HG03469 (cell line): ENCODE data around the gene KLRC3.
"Not testable (repeated sequence)": the region's sequence is repeated elsewhere in the genome, so short reads cannot be mapped to it uniquely, and the experiment has no call there.

Source experiments
- ATAC-seq: cut with Tn5 transposase; IDR thresholded peaks from one replicate; pipeline ENCODE4 v1.9.1; 2021; ENCODE audit warnings: mild to moderate bottlenecking, moderate library complexity, moderate number of reproducible peaks; ENCODE audit not compliant: unreplicated experiment

Gene KLRC3

DNA sequence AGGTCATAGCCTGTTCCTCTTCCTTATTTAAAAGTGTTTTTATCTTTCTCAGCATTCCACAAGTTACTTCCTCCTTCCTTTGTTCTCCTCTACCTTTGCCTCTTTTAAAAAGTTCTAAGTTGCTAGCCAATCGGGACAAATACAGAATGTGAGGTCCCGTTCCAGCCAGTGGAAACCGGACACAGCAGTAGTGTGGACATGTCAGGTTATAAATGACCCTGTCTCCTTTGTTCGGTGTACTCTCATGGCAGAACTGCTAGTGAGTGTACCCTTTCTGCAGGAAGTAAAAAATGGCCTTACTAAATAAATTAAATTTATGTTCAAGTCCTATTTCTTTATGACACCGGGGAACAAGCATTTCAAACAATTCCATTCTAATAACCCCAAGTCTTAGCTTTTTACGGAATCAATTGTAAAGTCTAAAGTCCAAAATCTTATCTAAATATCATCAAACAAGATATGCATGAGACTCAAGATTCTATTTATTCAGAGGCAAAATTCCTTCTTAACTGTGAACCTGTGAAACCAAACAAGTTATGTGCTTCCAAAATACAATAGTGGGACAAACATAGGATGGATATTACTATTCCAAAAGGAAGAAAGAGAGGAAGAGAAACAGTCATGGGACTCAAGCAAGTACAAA is 48.4 kb downstream of the KLRC3 start:
- not testable (repeated sequence) for ATAC-seq

DNA sequence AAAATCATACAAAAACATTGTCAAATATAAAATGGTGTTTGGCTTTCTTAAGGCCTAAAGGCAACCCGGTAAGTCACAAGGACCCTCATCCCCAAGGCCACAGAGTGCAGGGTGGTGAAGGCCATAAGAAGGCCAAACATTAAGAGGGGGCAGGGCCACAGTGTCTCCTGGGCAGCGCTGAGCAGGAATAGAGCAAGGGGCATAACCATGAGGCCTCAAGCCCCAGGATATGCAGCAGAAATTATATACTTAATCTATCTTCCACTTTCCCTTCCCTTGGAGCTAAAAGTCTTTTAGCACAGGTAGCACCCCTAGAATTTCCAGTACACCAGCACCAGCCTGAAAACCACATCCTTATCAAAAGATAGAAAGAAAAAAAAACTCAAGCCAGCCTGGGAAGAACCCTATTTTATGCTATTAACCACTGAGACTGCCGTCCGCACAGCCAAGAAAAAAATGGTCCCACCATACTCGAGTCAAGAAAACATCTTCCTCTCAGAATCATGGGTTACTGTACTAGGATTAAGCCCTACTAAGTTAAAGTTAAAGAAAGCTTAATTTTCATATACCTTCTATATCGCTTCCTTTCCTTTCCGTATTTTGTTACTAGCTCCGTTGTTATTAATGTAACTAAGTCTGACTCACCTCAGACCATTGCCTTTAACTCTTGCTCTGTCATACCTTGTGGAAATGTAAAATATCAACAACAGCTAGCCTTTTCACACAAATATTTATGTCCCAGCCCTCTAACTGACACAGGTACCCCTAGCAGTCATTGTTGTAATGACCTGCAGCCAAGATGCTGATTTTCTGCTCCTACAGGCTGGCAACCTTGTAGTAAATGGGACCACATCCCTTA is 50.6 kb downstream of the KLRC3 start:
- no peak for ATAC-seq

DNA sequence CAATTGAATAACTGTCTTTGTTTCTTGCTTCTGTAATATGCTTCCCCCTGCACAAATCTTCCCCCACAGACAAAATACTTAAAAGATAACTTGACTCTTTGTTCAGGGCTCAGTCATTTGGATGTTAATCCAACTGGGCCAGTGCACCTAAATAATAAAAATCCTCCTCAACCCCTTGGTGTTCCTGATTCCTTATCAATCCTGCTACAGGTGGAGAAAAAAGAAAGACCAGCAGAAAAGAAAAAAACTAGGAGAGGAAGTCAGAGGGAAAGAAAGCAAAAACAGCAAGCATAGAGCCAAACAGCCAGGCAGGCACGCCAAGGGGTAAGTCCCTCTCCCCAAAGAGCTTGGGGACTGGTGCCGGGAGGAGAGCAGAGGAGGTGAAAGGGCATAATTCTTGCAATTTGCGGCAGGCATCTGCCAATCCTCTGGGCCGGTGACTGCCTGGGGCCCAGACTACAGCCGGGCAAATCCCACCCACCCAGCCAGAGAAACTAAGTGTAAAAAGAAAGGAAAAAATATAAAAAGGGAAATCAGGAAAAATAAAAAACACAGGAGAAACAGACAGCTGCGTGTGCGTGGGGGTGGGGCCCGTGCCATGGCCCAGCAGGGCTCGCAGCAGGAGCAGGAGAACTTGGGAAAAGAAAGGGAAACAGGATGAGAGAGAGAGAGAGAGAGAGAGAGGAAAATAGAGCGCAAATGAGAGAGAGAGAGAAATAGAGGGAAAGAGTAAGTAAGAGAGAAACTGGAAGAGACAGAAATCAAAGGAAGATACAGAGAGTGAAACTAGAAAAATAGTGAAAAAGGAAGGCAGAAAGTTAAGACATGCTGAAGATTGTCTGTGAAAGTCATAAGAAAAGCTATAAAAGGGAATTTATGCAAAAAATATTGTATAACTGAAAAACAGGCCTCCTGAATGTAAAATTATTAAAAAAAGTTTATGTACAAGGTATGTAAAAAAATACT is 51.9 kb downstream of the KLRC3 start:
- ATAC-seq = no peak

DNA sequence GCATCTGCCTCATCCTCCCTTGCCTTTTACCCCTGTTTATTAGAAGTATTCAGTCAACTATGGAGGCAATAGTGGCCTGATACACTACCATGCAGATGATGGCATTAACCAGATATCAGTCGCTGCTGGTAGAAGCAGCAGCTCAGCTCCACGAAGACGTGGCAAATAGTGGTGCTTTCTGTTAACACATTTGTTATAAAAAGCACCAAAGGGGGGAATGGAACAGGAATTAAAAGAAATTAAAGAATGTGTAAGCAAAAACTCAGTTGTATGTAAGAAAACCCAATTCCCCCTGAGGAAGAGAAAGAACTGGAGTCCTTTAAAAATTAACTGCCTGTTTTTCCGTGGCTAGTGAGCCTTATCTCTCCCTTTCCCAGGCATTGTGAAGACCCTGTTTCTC is 52.7 kb downstream of the KLRC3 start:
- not testable (repeated sequence) for ATAC-seq

DNA sequence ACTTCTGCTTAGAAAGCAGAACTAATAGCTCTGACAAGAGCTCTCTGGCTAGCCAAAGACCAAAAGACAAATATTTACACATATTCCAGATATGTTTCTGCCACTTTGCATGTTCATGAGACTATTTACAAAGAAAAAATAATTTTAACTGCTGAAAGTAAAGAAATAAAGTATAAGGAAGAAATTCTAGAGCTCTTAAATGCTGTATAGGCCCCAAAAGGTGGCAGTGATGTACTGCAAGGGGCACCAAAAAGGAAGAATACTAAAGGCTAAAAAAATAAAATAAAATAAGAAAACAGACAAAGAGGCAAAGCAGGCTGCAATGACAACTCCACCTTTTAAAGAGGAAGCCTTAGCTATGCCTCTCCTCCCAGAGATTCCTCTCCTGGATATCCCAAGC is 53.5 kb downstream of the KLRC3 start:
- ATAC-seq = no peak

DNA sequence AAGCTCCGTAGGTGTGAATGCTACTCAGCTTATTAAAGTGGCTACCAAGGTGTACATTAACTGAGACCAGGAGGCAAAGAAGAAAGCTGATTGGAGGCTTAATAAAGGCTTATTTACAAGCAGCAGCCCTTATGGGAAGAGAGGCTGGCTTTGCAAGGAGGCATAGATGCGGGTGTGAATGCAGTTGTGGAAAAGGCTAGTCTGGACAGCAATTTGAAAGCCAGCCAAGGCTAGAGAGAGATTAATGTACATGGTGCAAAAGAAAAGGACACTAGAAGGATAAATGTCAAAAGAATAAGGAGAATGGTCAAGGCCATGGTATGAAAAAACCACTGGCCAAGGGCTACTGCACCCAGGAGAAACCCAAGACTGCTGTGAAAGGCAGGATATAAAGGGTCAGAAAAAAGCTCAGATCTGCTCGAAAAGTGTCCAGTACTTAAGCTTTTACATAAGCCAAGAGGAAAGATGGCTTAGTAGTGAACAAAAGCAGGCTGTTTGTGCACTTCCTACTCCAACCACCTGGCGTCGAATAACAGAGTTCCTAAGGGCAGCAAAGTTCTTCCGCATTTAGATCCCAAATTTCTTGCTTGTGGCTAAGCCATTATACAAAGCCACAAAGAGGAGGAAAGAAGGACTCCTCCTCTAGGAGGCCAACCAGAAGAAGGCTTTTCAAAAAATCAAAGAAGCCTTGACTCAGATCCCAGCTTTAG is 54.5 kb downstream of the KLRC3 start:
- no peak for ATAC-seq

DNA sequence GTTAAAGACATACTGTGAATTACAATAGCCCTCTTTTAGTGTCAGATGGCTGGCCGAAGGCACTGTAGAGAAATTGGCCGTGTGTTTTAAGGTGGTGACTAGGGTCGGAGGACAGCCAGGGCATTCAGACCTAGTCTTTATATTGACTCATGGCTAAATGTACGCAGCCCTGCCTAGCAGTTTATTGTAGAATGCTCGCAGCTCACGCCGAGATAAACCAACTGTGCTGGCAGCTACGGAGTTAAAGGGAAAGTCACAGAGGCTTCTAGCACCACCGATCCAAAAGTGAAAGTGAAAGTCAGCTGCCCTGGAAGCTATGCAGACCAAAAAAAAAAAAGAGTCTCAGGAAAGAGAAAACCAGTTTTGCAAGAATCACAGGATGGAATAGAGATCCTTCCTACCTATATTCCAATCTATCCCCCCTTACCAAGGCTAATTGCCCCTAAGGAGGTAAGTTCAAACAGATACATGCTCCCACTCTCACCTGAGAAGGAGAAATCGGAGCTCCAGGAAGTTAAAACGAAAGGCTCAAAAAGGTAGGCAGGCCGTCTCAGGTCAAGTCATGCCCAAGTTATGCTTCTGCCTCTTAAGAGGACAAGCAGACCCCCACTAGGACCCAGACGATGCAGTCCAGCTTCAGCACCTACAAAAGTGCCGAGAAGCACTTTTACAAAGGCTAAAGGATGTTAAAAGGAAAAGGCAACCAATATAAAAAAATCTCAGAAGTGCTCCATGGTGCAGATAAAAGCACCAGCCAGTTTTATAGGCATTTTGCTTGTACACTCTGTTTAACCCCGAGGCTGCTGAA is 55.4 kb downstream of the KLRC3 start:
- ATAC-seq = peak; percentile 14

DNA sequence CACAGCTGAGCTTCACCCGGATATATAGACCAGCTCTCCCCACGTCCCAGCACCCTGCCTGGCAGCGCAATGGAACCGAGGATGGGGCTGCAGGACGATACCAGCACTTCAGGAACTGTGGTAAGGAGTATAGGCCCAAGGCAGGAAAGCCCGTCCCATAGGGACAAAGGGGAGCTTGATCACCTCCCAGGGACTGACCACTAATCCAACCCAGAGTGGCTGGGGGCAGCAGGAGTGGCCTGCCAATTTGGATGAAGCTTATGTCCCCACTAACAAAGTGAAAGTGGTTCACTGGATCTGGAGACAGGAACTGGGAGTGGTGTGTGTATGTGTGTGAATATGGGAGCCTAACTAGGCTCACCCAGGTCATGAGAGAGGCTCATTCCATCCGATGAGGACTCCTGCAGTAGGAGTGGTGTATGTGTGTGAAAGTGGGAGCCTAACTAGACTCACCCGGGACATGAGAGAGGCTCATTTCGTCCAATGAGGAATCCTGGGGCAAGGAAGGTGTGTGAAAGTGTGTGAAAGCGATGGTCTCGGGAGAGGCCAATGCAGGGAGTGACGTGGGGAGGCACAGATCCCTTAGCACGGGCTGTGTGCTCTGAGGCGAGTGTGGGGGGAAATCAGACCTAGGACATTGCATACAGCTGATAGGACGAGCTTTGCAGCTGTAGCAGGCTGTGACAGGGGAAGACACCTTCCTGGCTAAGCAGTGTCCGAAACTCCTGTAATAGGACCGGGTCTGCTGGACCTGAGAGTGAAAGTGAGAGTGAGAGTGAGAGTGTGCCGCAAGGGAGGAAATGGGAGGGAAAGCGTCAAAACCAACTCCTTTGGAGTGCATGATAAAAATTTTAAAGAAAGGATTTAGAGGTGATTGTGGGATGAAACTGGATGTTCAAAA is 56.2 kb downstream of the KLRC3 start:
- peak; percentile 86 for ATAC-seq

DNA sequence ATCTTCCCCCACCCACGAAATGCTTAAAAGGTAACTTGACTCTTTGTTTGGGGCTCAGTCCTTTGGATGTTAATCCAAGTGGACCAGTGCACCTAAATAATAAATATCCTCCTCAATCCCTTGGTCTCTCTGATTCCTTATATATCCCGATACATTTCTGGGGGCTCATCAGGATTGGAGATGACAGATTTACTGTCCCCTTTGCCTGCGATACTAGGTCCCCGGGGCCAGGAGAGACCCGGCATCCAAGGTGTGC is 56.8 kb downstream of the KLRC3 start:
- no peak for ATAC-seq

DNA sequence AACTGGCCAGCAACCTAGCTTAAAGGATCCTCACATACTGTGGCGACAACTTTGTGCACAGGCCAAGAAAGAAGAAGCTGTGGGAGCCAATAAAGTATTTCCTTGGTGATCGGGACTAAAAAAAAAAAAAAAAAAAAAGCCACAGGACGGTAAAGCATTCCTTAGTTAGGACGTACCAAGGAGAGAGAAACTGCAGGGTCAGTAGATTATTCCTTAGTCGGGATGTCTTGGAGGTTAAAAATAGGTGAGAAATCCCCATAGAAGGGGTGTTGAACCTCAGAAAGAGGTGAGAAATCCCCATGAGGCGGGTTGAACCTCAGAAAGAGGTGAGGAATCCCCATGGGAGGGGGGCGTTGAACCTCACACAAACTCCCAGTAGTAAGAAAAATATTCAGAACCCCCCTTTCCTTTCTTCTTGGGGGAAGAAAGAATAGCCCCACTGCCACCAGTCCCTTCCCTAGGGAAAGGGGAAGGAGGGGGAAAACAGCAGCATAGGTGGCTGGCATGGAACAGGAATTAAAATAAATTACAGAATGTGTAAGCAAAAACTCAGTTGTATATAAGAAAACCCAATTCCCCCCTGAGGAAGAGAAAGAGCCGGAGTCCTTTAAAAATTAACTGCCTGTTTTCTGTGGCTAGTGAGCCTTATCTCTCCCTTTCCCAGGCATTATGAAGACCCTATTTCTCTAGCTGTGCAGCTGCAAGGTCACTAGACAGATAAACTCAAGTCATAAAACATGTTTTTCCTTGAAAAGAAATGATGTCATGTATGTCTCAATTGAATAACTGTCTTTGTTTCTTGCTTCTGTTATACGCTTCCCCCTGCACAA is 57.4 kb downstream of the KLRC3 start:
- no peak for ATAC-seq

DNA sequence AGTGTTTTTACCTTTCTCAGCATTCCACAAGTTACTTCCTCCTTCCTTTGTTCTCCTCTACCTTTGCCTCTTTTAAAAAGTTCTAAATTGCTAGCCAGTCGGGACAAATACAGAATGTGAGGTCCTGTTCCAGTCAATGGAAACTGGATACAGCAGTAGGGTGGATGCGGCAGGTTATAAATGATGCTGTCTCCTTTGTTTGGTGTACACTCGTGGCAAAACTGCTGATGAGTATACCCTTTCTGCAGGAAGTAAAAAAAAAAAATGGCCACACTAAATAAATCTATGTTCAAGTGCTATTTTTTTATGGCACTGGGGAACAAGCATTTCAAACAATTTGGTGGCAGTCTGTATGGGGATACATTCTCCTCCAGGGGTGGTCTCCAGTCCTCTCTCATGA is 58.1 kb downstream of the KLRC3 start:
- ATAC-seq = no peak
